DMS114 treated with DMSO at 0.1 percent for 48 hours (cell line): ENCODE measurements around the gene PI4KA.

ENCODE experiments used
- DNase-seq: peaks from one replicate; lab custom pipeline; 2025; ENCODE audit not compliant: unreplicated experiment; lab: John Stamatoyannopoulos, UW

The PI4KA gene

DNA sequence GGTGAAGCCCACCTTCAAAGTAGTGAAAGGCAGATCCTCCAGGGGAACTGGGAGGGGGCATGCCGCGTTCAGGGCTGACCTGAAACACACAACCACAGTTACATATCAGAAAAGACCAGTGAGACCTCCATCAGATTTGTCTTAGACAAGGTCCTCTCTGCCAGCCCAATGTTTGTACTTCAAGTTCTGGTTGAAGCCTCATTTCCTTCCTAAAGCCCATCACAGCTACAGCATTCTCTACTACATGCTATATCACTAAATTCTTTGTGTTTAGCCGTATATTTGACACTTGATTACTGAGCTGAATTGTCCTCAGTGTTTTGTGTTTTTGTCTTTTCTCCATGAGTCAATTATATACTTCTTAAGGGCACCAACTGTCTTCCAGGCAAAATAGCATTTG, 40.1 kb downstream of the PI4KA start:
- DNase-seq: no peak

DNA sequence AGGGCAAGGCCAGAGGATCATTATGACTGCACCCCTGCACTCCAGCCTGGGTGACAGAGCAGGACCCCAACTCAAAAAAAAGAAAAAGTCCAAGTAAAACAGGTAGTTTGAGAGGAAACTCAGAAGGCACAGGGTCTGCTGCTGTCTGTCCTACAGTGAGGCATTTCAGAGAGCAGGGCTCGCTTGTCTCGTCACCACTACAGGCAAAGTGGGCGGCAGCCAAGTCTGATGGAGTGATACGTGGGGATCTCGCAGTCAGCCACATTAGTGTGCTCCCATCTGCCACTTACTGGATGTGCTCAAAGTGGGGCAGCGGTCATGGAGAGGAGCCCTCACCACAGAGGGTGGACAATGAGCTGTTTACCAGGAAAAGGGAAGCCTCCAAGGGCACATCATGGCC, 42.1 kb downstream of the PI4KA start:
- no peak for DNase-seq

DNA sequence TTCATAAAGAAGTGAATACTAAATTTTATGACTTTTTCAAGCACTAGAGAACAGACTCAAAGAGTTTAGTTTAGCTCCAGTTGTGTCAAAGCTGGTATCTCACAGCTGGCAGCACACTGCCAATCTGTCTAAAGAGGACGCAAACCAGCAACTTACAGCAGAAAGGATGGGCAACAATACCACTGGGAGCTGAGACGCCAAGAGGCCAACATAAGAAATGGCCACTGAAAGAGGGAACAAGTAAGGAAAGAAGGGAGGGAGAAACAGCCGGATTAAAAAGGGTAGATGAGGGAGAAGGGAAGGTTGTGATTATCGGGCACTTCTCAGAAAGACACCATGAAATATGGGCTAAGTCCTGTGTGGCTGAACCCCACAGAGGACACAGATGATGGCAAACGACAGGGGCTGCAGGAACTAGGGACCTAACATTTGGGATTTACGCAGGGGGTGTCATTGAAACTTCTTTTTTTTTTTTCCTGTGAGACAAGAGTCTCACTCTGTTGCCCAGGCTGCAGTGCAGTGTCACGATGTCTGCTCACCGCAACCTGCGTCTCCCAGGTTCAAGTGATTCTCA, 43.0 kb downstream of the PI4KA start:
- DNase-seq: no peak

DNA sequence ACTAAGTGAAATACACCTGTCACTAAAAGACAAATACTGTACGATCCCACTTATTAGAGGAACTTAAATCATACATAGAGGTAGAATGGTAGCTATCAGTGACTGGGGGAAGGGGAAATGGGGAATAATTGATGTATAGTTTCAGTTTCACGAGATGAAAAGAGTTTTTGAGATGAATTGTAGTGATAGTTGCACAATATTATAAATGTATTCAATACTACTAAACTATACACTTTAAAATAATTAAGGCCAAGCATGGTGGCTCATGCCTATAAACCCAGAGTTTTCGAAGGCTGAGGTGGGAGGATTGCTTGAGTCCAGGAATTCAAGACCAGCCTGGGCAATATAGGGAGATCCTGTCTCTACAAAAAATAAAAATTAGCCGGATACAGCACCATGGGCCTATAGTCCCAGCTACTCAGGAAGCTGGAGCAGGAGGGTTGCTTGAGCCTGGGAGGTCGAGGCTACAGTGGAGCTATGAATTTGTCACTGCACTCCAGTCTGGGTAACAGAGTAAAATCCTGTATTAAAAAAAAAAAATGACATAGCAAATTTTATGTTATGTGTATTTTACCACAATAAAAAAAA, 44.3 kb downstream of the PI4KA start:
- DNase-seq: no peak

DNA sequence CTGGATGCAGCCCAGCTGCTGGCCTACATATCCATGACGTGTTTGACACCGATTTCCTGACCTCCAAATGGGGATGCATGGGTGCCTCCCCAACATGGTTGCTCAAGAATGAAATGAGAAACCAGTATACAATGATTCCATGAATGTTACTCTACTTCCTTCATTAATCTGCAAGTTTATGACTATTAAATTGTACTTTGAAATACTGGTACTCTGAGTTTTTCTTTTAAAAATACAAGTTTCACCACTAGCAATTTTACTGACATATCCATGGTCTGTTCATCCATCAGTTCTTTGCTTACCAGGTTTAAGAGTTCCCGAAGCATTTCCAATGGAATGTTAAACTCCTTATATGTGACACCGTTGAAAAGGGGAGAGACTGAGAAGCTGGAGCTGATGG, 45.6 kb downstream of the PI4KA start:
- no peak for DNase-seq

DNA sequence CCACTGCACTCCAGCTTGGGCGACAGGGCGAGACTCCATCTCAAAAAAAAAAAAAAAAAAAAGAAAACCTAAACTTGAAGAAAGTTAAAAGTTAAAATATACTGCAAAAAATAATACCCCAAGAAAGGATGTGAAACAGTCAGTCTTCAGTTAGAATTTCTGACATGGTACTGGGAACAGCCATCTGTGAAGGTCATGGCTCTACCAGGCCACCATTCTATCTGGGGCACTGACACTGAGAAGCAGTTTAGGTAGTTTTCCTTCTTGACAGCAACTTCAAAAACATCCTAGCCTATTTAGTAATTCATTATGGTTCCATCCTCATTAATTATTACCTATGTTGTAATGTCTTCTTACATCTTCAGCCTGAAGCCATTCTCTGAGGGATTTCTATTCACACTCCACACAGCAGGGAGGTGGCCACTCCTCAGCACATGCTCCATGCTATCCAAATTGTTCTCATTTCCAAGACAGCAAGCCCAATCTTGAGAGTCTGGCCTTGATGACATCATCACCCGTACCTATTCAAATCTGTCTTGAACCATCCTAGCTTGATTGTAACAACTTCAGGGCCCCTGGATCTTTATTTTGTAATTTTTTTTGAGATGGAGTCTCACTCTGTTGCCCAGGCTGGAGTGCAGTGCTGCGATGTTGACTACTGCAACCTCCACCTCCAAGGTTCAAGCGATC, 46.5 kb downstream of the PI4KA start:
- DNase-seq: no peak

DNA sequence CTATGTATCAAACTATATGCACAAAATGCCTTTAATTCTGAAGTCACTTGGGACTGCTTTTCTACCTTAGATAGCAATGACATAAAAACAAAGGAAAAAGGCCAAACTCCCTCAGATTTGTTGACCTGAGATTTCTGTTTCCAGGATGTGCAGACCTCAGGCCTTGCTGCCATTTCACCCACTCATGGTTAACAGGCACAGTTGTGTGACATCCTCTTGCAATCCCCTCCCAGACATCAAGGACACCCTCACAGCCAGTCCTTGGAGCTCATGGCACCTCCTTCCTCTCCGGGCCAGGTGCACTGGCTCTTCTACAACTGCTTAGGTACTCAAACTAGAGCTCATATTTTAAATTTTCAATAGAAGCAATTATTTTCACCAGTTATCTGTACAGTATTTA, 47.4 kb downstream of the PI4KA start:
- no peak for DNase-seq

DNA sequence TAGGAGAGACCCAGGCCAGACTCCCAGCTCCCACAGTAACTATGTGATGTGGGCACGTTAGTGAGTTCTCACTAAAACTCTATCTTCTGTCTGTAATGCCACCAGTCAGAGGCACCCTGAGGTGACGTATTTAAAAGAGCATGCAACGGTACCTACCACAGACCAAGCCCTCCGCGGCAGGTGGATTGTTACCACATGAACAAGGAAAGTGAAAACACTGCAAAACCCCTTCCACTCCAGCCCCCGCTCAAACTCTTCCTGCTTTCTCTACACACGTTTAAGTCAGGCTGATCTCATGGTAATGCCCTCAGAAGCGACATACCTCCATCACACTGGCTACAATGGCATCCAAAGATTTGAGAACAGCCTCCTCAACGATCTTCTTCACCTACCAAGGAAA, 48.0 kb downstream of the PI4KA start:
- DNase-seq: no peak

DNA sequence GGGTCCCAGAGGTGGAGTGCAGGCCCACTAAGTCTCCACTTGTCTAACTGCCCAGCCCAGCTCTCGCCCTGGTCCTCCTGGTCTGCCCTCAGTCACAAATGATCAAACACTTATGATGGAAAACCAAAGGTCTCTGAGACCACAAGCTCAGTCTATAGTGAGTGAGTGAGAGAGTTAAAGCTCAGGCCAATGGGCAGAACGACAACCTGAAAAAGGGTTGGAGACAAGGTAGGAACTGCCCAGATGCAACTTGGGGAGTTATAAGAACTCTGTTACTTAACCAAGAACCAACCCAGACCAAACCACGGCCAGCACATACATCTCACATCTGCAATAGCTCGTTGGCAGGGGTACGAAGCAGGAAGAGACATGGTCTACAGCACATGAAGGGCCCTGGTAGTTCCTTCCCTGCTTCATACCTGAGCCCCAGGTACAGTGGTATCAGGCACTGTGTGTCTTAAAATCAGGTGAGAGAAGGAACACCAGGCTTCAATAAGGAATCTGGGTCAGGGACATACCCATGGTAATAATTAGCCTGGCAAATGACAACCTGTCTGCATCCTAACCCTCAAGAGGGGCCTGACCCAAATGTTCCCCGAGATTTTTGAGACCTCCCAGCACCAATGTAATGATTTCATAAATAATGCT, 48.9 kb downstream of the PI4KA start:
- DNase-seq: no peak

DNA sequence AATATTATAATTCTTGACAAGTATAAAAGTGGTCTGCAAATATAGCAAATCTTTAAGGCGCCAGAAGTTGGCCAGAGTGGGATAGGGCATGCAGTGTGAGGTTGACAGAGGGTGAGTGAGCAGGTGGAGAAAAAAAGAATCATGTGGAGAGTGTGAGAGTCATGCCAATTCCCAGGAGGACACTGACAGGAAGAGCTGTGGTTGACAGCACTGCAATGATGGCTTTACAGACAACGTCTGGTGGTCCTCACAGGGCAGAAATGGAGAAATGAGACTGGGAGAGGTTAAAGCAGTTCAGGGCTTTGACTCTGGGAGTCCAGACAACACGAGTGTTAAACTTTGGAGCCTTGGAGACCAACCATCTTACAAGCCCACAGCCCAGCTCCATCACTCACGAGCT, 49.8 kb downstream of the PI4KA start:
- no peak for DNase-seq

DNA sequence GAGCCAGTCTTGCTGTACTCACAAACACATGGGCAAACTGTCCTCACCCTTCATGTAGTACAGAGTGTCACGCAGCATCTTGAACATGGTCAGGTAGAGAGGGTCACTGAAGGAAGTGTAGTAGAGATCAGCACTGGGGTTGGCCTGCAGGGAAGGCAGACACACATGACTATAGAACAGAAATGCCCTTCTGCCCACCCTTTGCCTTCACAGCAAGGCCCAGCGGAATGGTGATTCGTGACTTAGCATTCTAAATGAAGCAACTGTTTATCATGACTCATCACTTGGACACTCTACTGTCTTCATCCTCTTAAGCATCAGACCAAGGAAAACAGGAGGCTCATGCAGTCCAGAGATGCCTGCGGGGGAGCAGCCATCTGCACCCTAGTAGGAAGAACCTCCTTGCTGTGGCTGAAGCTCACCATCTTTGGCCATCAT, 51.3 kb downstream of the PI4KA start:
- no peak for DNase-seq

DNA sequence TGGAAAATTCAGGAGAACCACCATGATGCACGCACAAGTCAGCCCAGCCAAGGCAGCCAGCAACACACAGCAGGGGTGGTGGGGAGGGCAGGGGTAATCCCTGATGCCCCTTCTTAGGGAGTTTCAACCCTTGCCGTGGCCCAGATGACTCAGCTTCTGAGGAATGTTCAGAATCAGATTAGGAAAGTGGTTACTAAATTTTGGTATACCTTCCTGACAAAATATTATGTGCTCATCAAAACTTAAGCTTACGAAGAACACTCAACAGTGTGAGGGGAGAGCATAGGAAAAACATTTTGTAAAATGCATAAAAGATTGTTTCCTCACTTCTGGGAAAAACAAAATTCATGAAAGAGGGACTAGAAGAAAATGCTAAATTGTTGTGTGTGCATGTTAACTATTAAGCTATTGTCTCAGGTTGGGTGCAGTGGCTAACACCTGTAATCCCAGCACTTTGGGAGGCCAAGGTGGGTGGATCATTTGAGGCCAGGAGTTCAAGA, 52.6 kb downstream of the PI4KA start:
- DNase-seq: no peak

DNA sequence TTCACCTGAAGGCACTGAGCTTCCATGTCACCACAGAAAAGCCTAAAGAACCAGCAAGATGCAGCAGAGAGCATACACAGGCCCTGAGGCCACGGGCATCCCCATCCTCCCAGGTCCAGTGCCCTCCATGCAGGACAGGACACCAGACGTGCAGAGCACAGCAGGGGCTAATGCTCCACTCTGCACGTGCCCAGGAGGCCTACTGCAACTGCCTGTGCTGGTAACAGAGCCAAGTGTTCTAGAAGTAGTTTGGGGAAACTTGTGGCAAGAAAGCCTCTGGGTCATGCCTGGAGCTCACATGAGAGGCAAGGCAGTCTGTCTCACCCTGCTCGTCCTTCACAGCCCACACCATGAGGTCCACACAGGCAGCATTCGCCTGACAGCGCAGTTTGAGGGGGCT, 54.0 kb downstream of the PI4KA start:
- DNase-seq: no peak

DNA sequence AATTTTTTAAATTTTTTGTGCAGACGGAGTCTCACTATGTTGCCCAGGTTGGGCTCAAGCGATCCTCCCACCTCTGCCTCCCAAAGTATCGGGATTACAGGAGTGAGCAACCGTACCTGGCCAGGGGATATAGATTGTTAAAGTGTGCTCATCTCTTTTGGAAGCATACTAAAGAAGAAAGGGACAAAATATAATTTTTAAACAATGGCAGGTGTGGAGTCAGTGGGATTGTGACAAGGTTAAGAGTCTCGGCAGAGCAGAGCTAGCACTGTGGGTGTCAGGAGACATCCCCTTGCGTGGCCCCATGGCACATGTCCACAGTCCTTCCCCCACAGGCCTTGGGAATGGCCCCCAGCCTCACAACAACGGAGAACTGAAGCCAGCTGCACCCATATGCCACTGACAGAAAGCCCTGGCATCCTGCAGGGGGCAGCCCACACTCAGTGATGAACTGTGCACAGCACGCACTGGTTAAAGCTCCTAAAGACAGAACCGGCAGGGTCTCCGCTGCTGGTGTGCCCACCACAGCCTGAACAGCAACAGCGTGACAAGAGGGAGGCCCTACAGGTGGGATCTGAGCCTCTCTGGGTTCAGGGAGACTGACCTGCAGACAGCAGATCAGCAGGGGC, 54.8 kb downstream of the PI4KA start:
- no peak for DNase-seq

DNA sequence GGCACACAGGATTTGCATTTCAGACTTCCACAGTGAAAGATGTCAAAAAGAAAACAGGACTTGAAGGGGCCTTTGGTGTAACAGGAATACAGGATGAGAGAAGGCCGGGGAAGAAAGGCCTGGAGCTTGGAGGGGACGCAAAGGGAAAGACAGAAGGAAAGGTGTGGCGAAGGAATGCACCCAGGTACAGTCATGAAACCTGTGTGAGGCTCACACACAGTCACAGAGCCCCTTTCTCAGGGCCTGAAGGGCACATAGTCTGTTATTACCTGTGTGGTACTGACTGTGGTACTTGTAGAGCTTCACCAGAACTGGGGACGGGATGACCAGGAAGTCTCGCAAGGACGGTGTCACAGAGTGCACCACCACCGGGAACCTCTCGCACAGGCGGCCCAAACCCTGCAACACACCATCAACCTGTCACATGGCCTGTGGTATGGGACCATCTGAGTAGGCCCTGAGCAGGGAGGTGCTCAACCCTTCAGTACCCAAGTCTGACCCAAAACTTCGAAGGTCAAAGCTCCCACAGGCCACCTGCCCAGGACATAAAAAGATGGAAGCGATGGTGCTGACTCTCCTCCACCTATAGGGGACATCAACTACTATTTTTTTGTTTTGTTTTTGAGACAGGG, 55.6 kb downstream of the PI4KA start:
- no peak for DNase-seq

DNA sequence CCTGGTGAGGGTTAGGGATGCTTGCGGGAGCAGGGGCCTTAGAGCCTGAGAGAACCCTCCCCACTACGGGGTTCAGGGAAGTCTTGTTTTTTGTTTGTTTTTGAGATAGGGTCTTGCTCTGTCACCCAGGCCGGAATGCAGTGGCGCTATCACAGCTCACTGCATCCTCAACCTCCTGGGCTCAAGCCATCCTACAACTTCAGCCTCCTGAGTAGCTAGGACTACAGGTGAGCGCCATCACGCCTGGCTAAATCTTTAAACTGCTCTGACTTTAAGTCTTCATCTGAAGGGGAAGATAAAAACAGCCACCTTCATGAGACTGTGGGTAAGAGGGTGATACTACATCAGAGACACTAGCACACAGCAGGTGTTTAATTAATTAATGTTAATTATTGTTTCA, 56.2 kb downstream of the PI4KA start:
- DNase-seq: no peak

DNA sequence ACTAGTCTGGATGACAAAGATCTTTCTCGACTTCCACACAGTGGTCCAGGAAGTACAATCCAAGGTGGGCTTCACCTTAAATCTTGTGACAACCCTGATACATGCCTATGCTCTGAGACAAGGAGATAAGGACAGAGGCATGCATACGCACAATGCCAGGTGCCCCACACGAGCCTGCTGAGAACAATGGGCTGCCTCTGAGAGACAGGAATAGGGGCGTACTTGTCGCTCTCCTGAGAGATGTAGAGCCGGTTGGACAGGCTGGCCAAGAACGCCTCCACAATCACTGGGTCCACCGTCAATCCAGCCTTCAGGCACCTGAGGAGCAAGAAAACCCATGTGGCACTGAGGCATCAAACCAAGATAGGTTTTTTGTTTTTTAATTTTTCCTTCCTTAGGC, 59.2 kb downstream of the PI4KA start:
- no peak for DNase-seq

DNA sequence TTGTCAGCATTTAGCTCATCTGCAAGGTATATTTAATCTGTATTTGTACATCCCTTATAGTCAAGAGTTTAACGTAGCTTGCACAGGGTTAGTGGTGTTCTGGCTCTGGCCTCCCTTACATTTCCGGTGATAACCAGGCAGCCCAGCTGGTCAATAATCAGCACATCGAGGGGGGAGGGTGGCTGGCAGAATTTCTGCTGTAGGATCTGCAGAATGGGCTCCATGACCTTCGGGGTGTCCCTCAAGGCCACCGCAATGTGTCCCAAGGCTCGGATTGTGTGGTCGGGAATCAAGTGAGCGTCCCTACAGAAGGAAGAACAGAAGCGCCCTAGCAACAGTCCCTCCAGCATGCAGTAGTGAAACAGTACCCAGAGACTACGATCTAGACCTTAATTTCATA, 59.6 kb downstream of the PI4KA start:
- DNase-seq: no peak

DNA sequence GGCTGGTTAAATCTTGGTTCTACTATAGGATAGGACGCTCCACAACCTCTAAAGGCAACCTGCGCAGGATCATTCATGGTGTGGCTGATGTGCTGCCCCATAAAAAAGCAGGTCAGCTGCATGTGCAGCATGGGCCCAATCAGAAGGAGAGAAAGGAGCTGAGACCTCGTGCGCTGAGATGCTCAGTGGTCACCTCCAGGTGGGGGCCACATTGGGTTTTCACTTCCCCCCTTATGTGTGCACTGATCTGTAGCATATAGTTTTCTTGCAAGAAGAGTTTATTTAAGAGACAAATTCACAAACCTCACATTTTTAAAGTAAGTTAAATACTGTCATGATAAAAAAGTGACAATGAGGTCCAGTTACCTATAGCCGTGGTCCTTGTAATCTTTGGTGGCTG, 60.4 kb downstream of the PI4KA start:
- no peak for DNase-seq

DNA sequence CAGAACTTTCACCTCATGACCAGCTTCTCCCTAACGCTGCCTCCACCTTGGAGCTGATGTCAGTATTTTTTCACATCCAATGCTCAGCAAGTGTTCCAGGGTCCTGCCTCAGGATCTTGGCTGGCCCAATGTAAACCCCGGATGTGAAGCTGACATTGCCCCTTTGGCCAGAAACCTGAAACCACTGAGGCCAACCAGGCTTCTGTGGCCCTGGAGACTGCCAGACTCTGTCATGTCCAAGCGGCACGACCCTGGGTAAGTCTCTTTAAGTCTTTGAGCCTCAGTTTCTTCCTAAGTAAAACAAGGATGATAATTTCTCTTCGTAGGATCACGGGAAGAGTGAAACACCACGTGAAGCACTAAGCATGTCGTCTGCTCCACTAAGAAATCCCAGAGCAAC, 61.9 kb downstream of the PI4KA start:
- DNase-seq: no peak
